NT2/D1 (cell line): ENCODE data around the gene CRK.

Experiments used
- DNase-seq: peaks from one replicate; pipeline ENCODE4 v3.0.0-alpha.2; 2011; ENCODE audit warnings: low read depth, low spot score
- H3K27me3 ChIP-seq: 2 replicates; pipeline ENCODE4 v1.6.0; 2011; ENCODE audit warnings: mild to moderate bottlenecking; ENCODE audit not compliant: insufficient read length, insufficient read depth
- H3K36me3 ChIP-seq: 2 replicates; pipeline ENCODE4 v1.6.1; 2011; ENCODE audit warnings: mild to moderate bottlenecking, low read length, mixed read lengths; ENCODE audit not compliant: insufficient read depth, insufficient read length
- H3K4me1 ChIP-seq: 2 replicates; pipeline ENCODE4 v1.5.1; 2011; ENCODE audit not compliant: insufficient read depth, insufficient read length
- H3K4me3 ChIP-seq: 2 replicates; pipeline ENCODE4 v1.5.1; 2011; ENCODE audit warnings: low read depth; ENCODE audit not compliant: insufficient read length
- H3K9ac ChIP-seq: 2 replicates; pipeline ENCODE4 v1.6.0; 2011; ENCODE audit warnings: low read depth; ENCODE audit not compliant: insufficient read length
- H3K9me3 ChIP-seq: 2 replicates; pipeline ENCODE4 v1.5.1; 2011; ENCODE audit warnings: mild to moderate bottlenecking, low read length; ENCODE audit not compliant: insufficient read depth
- SUZ12 ChIP-seq: IDR thresholded peaks from 2 replicates; pipeline ENCODE4 v1.6.1; 2011; ENCODE audit not compliant: insufficient read length, insufficient read depth; ENCODE audit errors: extremely low read depth
- YY1 ChIP-seq: IDR thresholded peaks from 2 replicates; pipeline ENCODE4 v1.6.1; 2011; ENCODE audit not compliant: insufficient read length, insufficient read depth
- ZNF274 ChIP-seq: IDR thresholded peaks from 2 replicates; pipeline ENCODE4 v1.6.1; 2011; ENCODE audit warnings: mild to moderate bottlenecking, low read depth, low read length

CRK gene

DNA sequence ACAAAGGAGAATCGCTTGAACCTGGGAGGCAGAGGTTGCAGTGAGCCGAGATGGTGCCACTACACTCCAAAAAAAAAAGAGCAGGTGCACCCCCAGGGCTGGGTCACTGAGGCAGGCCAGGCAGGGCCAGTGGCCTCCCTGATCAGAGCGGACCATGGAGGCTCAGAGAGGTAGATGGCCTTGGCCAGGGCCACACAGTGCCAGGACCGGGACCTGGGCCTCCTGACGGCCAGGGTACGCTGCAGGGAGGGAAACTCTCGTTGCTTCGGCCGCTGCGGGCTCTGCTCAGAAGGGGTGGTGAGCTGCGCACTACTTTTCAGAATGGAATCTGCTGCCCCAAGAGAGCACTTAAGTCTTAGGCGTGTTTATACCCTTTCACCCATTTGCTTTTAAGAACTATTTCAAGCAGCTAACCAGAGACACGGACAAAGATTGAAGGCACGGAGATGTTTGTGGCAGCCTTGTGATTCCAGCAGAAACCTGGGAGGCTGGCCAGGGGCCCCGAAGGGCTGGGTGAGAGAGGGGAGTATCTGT, 19.4 kb upstream of the CRK start:
- H3K4me3 ChIP-seq, result no peak overlapping the region
- peaks cover 76% of the 10 kb centered on the region for H3K36me3 ChIP-seq
- no peak for DNase-seq
- H3K9ac ChIP-seq, result no peak overlapping the region
- TF ChIP-seq ZNF274 (no peak), SUZ12 (no peak), YY1 (no peak)
- H3K4me1 ChIP-seq, result peaks cover 5% of the 10 kb centered on the region
- H3K27me3 ChIP-seq, result no peaks in the 10 kb centered on the region
- H3K9me3 ChIP-seq, result no peaks in the 10 kb centered on the region

DNA sequence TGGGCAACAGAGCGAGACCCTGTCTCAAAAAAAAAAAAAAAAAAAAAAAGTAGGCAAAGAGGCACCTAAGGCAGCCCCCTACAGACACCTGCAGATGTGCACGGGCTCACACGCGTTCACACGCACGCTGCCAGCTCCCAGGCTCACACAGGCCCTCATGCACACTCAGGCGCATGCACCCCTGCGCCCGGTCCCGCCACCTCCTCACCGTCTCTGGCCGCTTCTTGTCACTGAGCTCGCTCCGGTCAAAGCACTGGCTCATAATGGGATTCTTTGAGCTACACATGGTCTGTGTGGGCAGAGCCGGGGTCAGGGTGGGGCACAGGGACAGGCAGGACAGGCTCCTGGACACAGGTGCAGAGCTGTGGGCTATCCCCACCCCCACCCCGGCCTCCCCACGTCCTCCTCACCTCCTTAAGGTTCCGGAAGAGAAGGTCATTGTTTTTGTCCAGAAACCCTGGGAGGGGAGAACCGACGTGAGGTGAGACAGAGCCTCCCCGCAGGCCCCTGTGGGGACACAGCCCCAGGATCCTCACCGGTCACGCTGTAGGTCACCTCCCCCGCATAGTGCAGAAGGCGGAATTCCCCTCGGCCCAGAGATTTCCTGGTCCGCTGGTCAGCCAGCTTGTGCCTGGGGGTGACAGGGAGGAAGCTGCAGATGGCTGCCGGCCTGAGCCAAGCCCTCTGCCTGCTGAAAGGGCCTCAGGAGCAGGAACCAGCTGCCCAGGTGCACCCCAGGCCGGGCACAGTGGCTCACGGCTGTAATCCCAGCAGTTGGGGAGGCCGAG, 18.6 kb upstream of the CRK start:
- DNase-seq, result no peak
- Histone ChIP-seq H3K4me1 (peaks cover 5% of the 10 kb centered on the region), H3K9ac (no peak overlapping the region), H3K36me3 (peaks cover 78% of the 10 kb centered on the region), H3K4me3 (no peak overlapping the region), H3K27me3 (no peaks in the 10 kb centered on the region), H3K9me3 (no peaks in the 10 kb centered on the region)
- TF ChIP-seq ZNF274 (no peak), SUZ12 (no peak), YY1 (no peak)

DNA sequence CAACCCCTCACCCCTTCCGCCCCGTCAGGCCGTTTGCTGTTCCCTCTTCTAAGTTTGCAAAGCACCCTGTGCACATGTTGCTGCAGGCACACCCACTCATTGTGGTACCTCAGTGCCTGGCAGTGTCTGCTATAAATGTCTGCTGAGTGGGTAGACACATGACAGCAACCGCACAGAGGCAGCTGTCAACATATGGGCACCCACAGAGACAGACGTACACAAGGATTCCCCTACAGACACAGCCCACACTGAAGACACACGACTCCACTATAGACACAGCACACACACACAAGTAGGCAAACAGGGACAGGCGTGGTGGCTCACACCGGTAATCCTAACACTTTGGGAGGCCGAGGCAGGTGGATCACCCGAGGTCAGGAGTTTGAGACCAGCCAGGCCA, 17.8 kb upstream of the CRK start:
- peaks cover 8% of the 10 kb centered on the region for H3K4me1 ChIP-seq
- no peak overlapping the region for H3K9ac ChIP-seq
- no peaks in the 10 kb centered on the region for H3K27me3 ChIP-seq
- DNase-seq, result no peak
- TF ChIP-seq SUZ12, result no peak
- no peak for TF ChIP-seq YY1
- TF ChIP-seq ZNF274, result no peak
- no peaks in the 10 kb centered on the region for H3K9me3 ChIP-seq
- no peak overlapping the region for H3K4me3 ChIP-seq
- H3K36me3 ChIP-seq, result peaks cover 79% of the 10 kb centered on the region

DNA sequence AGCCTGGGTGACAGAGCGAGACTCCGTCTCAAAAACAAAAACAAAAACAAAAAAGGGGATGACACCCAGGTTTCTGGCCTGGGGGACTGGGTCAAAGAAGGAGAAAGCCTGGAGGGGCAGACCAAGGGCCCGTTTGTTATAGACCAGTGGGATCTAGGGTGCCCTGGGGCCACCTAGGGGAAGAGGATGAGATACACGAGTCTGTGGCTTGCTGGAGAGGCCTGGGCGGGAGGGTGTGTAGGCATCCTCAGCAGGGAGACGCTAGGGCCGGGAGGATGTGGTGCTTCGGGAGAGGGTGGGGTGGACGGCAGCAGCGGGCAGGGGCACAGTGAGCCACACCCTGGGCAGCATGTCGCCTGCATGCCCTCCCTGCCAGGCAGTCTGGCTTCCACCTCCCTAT, 17.1 kb upstream of the CRK start:
- DNase-seq, result no peak
- H3K9ac ChIP-seq, result no peak overlapping the region
- no peaks in the 10 kb centered on the region for H3K9me3 ChIP-seq
- no peaks in the 10 kb centered on the region for H3K27me3 ChIP-seq
- TF ChIP-seq YY1, result no peak
- no peak overlapping the region for H3K4me3 ChIP-seq
- peaks cover 14% of the 10 kb centered on the region for H3K4me1 ChIP-seq
- H3K36me3 ChIP-seq, result peaks cover 79% of the 10 kb centered on the region

DNA sequence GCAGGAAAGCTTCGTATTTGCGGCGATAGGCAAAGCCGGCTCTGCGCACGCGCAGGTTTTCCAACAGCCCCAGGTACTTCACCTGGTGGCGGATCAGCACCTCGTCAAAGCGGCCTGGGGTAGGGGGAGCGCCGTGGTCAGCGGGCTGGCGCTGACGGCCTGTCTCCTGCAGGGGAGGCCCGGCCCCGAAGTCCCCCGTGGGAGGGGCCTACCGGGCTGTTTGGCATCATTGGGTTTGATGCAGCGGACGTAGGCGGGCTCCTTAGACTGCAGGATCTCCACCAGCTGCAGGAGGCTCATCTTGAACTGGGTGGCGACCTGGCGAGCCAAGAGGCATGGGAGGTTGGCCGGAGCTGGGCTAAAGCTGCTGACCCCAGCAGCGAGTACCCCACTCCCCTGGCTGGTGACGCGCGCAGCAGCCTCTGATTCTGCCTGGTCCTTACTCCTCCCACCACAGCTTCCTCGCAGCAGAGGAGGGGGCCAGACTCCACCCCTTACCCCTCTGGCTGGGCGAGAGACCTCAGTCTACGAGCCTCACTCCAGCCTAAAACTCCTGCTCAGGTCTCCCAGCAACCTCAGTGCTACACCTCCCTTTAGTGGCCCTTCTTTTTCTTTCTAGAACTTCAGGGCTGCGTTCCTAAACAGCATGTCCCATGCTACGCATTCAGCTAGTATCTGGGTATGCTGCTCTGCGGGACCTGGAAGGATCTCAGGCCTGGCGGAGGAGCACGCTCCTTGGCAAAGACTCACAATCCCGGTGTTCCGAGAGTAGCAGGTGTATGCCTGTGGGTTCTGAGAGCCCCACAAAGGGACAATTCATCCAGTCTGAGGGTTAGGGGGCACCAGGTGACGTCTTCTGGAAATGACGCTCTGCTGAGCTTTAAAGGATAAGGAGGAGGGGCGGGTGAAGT, 16.1 kb upstream of the CRK start:
- TF ChIP-seq YY1 (no peak), ZNF274 (no peak), SUZ12 (no peak)
- Histone ChIP-seq H3K36me3 (peaks cover 74% of the 10 kb centered on the region), H3K9ac (no peak overlapping the region), H3K9me3 (no peaks in the 10 kb centered on the region), H3K27me3 (no peaks in the 10 kb centered on the region), H3K4me3 (no peak overlapping the region), H3K4me1 (peaks cover 15% of the 10 kb centered on the region)
- no peak for DNase-seq

DNA sequence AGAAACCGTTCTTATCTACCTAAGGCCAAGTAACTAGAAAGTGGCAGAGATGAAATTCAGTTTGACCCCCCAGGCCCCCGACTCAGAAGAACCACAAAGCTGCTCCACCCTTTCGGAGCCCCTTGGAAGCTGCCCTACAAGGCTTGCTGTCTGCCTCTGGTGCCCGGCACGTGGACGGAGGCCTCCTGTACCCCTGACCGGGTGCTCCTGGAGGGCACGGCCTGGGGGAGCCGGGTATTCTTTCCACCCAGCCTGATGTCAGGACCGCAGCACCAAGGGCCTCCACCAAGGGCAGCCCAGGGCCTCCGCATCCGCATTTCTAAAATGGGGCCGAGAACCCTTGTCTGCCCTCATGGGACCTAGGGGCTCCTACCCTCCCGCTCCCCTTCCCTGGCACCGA, 15.5 kb upstream of the CRK start:
- Histone ChIP-seq H3K9me3 (no peaks in the 10 kb centered on the region), H3K27me3 (no peaks in the 10 kb centered on the region), H3K4me3 (no peak overlapping the region), H3K9ac (no peak overlapping the region), H3K4me1 (peaks cover 15% of the 10 kb centered on the region), H3K36me3 (peaks cover 76% of the 10 kb centered on the region)
- TF ChIP-seq ZNF274 (no peak), YY1 (no peak), SUZ12 (no peak)
- DNase-seq, result no peak

DNA sequence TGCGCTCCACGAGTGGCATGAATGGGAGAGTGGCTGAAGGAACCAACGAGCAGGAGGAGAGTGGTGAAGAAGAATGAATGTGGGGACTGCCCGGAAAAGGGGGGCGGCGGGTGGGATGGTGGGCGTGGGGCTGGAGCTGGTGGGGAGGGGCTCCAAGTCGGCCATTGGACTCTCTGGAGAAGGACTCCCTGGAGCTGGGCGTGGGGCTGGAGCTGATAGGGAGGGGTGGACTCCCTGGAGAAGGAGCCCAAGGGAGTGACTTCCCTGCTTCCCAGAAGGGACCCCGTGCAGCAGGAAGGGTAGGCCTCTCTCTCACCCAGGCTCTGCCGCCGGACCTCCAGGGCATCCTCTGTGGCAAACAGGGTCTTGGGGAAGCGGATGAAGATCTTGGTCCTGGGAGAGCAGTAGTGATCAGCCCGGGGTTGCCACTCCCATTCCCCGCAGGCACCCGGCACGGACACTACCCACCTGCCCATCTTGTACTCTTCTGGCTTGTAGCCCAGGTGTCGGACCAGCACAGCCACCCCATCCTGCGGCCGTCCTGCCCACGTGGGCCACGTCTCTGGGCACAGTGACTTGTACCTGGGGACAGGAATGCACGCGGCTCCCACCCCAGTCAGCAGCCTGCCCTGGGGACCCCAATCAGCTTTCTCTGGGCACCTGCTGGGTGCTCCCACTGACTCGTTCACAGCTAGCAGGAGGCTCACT, 14.9 kb upstream of the CRK start:
- no peaks in the 10 kb centered on the region for H3K27me3 ChIP-seq
- no peak for DNase-seq
- no peak overlapping the region for H3K4me3 ChIP-seq
- H3K36me3 ChIP-seq, result peaks cover 76% of the 10 kb centered on the region
- peaks cover 15% of the 10 kb centered on the region for H3K4me1 ChIP-seq
- no peaks in the 10 kb centered on the region for H3K9me3 ChIP-seq
- no peak for TF ChIP-seq YY1
- no peak for TF ChIP-seq SUZ12
- no peak overlapping the region for H3K9ac ChIP-seq
